Kidney (tissue), 14 donors: ENCODE measurements around the gene RGS9. TPM values are rescaled to one million over a fixed set of nuclear protein-coding genes. Genes with fewer than 3 reads are reported as not detected.

Experiments used
- DNase-seq, 5 donors: peaks; one replicate each; pipeline ENCODE4 v3.0.0-alpha.2; 2013 to 2020
- FAIRE-seq: peaks from 2 replicates; lab custom pipeline; 2012; peaks lifted over from hg19 to GRCh38; lab: Jason Lieb, UNC
- H3K27ac ChIP-seq, 2 donors: one replicate each; pipeline ENCODE4 v1.7.0; 2013; ENCODE audit warnings: low read depth in 2 of 2, low read length in 2 of 2, inconsistent platforms in 1 of 2
- H3K27me3 ChIP-seq: one replicate; pipeline ENCODE4 v1.7.1; 2013; ENCODE audit warnings: low read length, inconsistent platforms; ENCODE audit not compliant: control insufficient read depth, insufficient read depth
- H3K36me3 ChIP-seq, 3 donors: one replicate each; pipeline versions ENCODE4 v1.7.0 to v1.7.1; 2013; ENCODE audit warnings: low read length in 3 of 3, control low read depth in 1 of 3, inconsistent platforms in 1 of 3; ENCODE audit not compliant: insufficient read depth in 3 of 3, control insufficient read depth in 2 of 3
- H3K4me1 ChIP-seq, 3 donors: one replicate each; pipeline versions ENCODE4 v1.7.0 to v1.7.1; 2013; ENCODE audit warnings: low read length in 3 of 3, inconsistent platforms in 1 of 3, low read depth in 1 of 3; ENCODE audit not compliant: control insufficient read depth in 2 of 3, insufficient read depth in 2 of 3
- H3K4me3 ChIP-seq, 3 donors: one replicate each; pipeline versions ENCODE4 v1.7.0 to v1.8.1; 2013; ENCODE audit warnings: low read length in 3 of 3, control low read depth in 1 of 3, inconsistent platforms in 1 of 3
- H3K9ac ChIP-seq, 3 donors: one replicate each; pipeline versions ENCODE4 v1.7.0 to v1.7.1; 2013; ENCODE audit warnings: low read length in 3 of 3, control low read depth in 1 of 3, inconsistent platforms in 1 of 3
- H3K9me3 ChIP-seq, 3 donors: one replicate each; pipeline versions ENCODE4 v1.7.0 to v1.7.1; 2013; ENCODE audit warnings: low read length in 3 of 3, control low read depth in 1 of 3, inconsistent platforms in 1 of 3; ENCODE audit not compliant: control insufficient read depth in 2 of 3, insufficient read depth in 1 of 3
- intact Hi-C: fragments of 100-400 bp; cut with DNase I; formaldehyde crosslinking; loops from one replicate; pipeline ENCODE4 v1.11.1; 2022
- polyA plus RNA-seq: library from polyadenylated mRNA; stranded (reverse); fragments of 350-450 nt; fragmentation: Illumina TruSeq; extraction: RNeasy Lipid Tissue Mini Kit (QIAGEN cat#74804); gene quantifications from one replicate; pipeline ENCODE4 v1.2.3, GENCODE V29; 2014; ENCODE audit warnings: low read depth, low replicate concordance; ENCODE audit not compliant: insufficient read depth
- total RNA-seq: library from RNA; stranded (reverse); fragmentation: NEBNext Ultra II Directional; extraction: Animal tissue kit (Norgen Biotek cat#: 25700); gene quantifications from one replicate; pipeline ENCODE4 v1.2.1, GENCODE V29; 2021
- TF ChIP-seq, protein P1 (sequence below): IDR thresholded peaks from 3 replicates; pipeline ENCODE4 v1.5.1; 2012; ENCODE audit warnings: mild to moderate bottlenecking, moderate library complexity, borderline replicate concordance; ENCODE audit not compliant: insufficient read depth; ENCODE audit errors: extremely low read depth
- donor health status: control.
- donor health status: control.
- donor health status: control.
- donor health status: control.
- donor health status: control.
- donor health status: DM: yes; HTN: yes; CAD: no.
- donor health status: Normal renal cell carcinoma (clear cell type).

Gene RGS9
- total and polyA plus RNA-seq, 2 donors from 2014 or later = 4.2 to 7.2 TPM

DNA sequence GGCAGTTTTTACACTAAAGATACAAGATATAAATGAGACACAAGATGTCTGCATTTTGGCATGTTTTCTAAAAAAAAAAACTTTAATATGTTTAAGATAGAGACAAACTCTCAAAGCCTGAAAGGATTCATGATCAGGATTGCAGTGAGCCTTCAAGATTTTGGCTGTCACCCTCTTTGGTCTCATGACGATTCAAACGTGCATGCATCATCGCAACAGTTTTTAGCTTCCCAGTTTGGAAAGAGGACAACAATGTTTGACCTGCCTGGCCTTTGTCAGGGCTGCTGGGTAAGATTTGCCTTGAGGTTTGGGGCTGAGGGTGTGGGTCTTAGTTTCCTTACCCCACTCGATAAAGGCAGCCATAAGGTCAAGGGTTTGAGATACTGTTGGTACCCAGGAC, 134.1 kb downstream of the RGS9 start:
- DNase-seq = no peak
- Histone ChIP-seq H3K4me1 (no peaks in the 10 kb centered on the region), H3K36me3 (no peaks in the 10 kb centered on the region), H3K27ac (no peak overlapping the region), H3K9ac (no peak overlapping the region), H3K4me3 (no peak overlapping the region), H3K9me3 (no peaks in the 10 kb centered on the region), H3K27me3 (no peaks in the 10 kb centered on the region)
- intact Hi-C loops = no loop called here
- FAIRE-seq = no peak
- TF ChIP-seq, protein P1, sequence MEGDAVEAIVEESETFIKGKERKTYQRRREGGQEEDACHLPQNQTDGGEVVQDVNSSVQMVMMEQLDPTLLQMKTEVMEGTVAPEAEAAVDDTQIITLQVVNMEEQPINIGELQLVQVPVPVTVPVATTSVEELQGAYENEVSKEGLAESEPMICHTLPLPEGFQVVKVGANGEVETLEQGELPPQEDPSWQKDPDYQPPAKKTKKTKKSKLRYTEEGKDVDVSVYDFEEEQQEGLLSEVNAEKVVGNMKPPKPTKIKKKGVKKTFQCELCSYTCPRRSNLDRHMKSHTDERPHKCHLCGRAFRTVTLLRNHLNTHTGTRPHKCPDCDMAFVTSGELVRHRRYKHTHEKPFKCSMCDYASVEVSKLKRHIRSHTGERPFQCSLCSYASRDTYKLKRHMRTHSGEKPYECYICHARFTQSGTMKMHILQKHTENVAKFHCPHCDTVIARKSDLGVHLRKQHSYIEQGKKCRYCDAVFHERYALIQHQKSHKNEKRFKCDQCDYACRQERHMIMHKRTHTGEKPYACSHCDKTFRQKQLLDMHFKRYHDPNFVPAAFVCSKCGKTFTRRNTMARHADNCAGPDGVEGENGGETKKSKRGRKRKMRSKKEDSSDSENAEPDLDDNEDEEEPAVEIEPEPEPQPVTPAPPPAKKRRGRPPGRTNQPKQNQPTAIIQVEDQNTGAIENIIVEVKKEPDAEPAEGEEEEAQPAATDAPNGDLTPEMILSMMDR = no peak

Other genes starting within 250 kb of the RGS9 start
- gene LRRC37A3, start 217.9 kb upstream of the RGS9 start, total RNA-seq = 14.3 TPM
- gene LRRC37A3, start 217.9 kb upstream of the RGS9 start, polyA plus RNA-seq = 13.3 TPM
- gene GNA13, start 80.6 kb upstream of the RGS9 start, total RNA-seq = 45.0 TPM
- gene GNA13, start 80.6 kb upstream of the RGS9 start, polyA plus RNA-seq = 10.9 TPM